ES-I3 (cell line): Measurements from ENCODE around the gene MTMR8.
"Not testable (repeated sequence)": the region's sequence is repeated elsewhere in the genome, so short reads cannot be mapped to it uniquely, and the experiment has no call there.

Experiments used
- H3K36me3 ChIP-seq: 2 replicates; pipeline ENCODE4 v1.6.1; 2013; ENCODE audit warnings: mild to moderate bottlenecking, low read length, control low read depth, moderate library complexity; ENCODE audit not compliant: insufficient read depth
- H3K4me1 ChIP-seq: 2 replicates; pipeline ENCODE4 v1.6.1; 2013; ENCODE audit warnings: mild to moderate bottlenecking, control low read depth, low read length; ENCODE audit not compliant: insufficient read depth
- H3K9ac ChIP-seq: 2 replicates; pipeline ENCODE4 v1.6.1; 2013; ENCODE audit warnings: low read depth, mild to moderate bottlenecking, low read length, moderate library complexity
- H3K9me3 ChIP-seq: 2 replicates; pipeline ENCODE4 v1.6.1; 2013; ENCODE audit warnings: mild to moderate bottlenecking, low read length, moderate library complexity; ENCODE audit not compliant: control insufficient read depth, insufficient read depth

Gene MTMR8

GRCh38 chrX:64394874-64395567, at the start of gene MTMR8:
MTMR8 (minus strand) TSS chrX:64395452; CDS start chrX:64395363, 89 bp downstream.
- H3K4me1 ChIP-seq: no peaks in the 10 kb centered on the region
- H3K9ac ChIP-seq: peak within 1 kb of the TSS; percentile 62
- no peaks in the 10 kb centered on the region for H3K9me3 ChIP-seq
- H3K36me3 ChIP-seq: no peaks in the 10 kb centered on the region

- Histone ChIP-seq H3K9ac (no peak overlapping the region), H3K4me1 (no peaks in the 10 kb centered on the region), H3K36me3 (no peaks in the 10 kb centered on the region), H3K9me3 (no peaks in the 10 kb centered on the region)
Observed at GRCh38 chrX:64439551-64439950, 44.3 kb upstream of the MTMR8 start.

DNA sequence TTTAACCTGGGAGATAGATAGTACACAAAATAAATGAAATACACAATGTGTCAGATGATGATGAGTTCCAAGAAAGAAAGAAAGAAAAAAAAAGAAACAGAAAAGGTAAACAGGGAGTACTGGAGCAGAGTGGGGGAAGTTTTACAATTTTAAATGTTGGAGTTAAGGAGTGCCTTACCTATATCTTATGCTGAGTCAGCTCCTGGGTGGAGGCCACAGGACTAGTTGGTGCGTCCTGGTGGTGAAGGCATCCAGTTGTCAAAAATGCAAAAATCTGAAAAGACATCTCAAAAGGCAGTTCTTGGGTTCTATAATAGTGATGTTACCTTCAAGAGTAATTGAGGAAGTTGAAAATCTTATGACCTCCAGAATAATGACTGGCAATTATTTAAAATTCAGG, 42.4 kb upstream of the MTMR8 start:
- H3K4me1 ChIP-seq: no peaks in the 10 kb centered on the region
- H3K9ac ChIP-seq: no peak overlapping the region
- H3K36me3 ChIP-seq: no peaks in the 10 kb centered on the region
- H3K9me3 ChIP-seq: no peaks in the 10 kb centered on the region

GRCh38 chrX:64437218-64437617, 42.0 kb upstream of the MTMR8 start:
- Histone ChIP-seq H3K9me3 (no peaks in the 10 kb centered on the region), H3K9ac (no peak overlapping the region), H3K36me3 (no peaks in the 10 kb centered on the region), H3K4me1 (no peaks in the 10 kb centered on the region)

DNA sequence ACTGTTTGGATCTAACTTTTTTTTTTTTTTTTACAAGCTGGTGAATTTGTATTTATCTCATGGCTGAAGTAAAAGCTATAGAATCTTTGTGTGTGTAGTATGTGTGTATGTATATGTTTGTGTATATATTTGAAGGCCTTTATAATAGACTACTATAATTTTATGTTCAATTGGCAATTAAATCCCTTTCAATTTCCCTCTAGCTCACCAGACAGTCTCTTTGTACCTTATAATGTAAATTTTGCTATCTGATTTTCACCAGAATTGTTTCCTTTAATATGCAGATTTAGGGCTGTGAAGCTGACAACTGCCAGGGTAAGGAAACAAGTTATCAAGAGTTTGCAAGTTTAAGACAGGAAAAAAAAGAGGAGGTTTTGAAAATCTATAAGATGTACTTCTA, 33.1 kb upstream of the MTMR8 start:
- H3K4me1 ChIP-seq: peaks cover 3% of the 10 kb centered on the region; the same call in 1 of the 2 replicates
- H3K9me3 ChIP-seq: no peaks in the 10 kb centered on the region; the same call in 1 of the 2 replicates
- no peak overlapping the region for H3K9ac ChIP-seq

GRCh38 chrX:64427787-64428186, 32.5 kb upstream of the MTMR8 start:
- no peaks in the 10 kb centered on the region for H3K36me3 ChIP-seq
- no peaks in the 10 kb centered on the region; the same call in 1 of the 2 replicates for H3K9me3 ChIP-seq
- H3K9ac ChIP-seq: no peak overlapping the region
- peaks cover 3% of the 10 kb centered on the region; the same call in 1 of the 2 replicates for H3K4me1 ChIP-seq

More for the DNA sequence above, 33.1 kb upstream of the MTMR8 start:
- H3K36me3 ChIP-seq: no peaks in the 10 kb centered on the region

GRCh38 chrX:64427281-64427680, 32.0 kb upstream of the MTMR8 start:
- Histone ChIP-seq H3K4me1 (peaks cover 3% of the 10 kb centered on the region; the same call in 1 of the 2 replicates), H3K9ac (no peak overlapping the region), H3K9me3 (no peaks in the 10 kb centered on the region; the same call in 1 of the 2 replicates), H3K36me3 (no peaks in the 10 kb centered on the region)

DNA sequence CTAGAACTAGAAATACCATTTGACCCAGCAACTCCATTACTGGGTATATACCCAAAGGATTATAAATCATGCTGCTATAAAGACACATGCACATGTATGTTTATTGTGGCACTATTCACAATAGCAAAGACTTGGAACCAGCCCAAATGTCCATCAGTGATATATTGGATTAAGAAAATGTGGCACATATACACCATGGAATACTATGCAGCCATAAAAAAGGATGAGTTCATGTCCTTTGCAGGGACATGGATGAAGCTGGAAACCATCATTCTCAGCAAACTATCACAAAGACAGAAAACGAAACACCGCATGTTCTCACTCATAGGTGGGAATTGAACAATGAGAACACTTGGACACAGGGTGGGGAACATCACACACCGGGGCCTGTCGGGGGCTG, 14.5 kb upstream of the MTMR8 start:
- not testable (repeated sequence) for H3K9me3 ChIP-seq, H3K36me3 ChIP-seq, H3K4me1 ChIP-seq, H3K9ac ChIP-seq

DNA sequence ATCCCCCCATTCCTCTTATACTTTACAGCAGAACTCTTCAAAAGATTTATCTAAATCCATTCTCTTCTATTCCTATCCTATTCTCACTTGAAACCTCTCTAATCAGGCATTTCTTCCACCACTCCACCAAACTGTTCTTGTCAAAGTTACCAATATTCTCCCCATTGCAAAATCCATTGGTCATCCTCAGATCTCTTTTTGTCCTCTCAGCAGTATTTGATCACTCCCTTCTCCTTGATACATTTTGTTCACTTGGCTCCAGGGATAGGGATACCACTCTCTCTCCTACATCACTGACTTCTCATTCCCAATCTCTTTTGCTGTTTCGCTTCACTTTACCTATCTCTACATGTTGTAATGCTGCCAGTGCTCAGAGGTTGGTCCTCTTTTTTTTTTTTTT, 2.8 kb upstream of the MTMR8 start:
- no peaks in the 10 kb centered on the region for H3K4me1 ChIP-seq
- H3K36me3 ChIP-seq: no peaks in the 10 kb centered on the region
- H3K9ac ChIP-seq: no peak overlapping the region
- H3K9me3 ChIP-seq: no peaks in the 10 kb centered on the region

DNA sequence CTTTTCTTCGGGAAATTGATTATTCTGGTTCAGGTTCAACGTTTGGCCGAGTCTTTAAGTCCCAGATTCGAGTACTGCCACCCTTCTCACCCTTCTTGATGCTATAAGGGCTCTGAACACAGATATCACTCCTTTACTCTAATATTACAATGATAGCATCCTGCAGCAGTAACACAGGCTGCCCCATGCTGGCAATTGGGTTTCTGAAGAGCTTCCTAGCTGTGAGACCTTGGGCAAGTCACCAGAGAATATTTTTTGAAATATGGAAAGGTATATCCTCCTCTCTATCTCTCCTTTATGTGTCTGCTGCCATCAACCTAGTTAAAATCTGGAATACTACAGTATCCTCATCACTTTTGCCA, 297 bp upstream of the MTMR8 start:
- no peaks in the 10 kb centered on the region for H3K9me3 ChIP-seq
- no peaks in the 10 kb centered on the region for H3K36me3 ChIP-seq
- H3K9ac ChIP-seq: peak overlapping the region; percentile 62; the same call in 1 of the 2 replicates
- no peaks in the 10 kb centered on the region for H3K4me1 ChIP-seq

DNA sequence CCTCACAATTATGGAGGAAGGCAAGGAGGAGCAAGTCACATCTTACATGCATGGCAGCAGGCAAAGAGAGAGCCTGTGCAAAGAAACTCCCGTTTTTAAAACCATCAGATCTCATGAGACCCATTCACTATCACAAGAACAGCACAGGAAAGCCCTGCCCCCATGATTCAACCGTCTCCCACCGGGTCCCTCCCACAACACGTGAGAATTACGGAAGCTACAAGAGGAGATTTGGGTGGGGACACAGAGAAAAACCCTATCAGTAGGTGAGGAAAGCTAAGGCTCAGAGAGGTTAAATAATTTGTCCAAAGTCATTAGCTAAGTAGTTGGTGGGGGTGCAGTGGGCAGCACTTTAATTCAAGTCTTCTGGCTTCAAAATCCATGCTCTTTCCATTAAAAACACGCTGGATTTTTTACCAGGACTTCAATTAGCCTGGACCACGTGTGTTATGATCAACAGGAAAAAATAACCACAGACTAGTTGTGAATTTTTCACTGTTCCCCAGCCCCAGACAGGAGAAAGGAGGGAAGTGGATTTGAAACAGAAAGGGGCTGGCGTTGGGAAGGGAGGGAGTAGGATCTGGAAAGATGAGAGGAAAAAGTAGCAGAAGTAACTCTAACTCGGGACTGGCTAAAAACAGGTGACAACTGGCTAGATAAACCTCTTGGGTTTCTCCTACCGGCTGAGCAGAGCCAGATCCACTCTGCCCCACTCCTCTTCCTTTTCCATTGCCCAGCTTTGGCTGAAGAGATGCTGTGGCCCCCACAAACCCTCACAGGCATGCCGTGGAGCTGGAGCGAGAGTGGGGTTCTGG, 986 bp downstream of the MTMR8 start:
- H3K36me3 ChIP-seq: no peaks in the 10 kb centered on the region
- H3K9me3 ChIP-seq: no peaks in the 10 kb centered on the region
- H3K9ac ChIP-seq: peak overlapping the region; percentile 62
- no peaks in the 10 kb centered on the region for H3K4me1 ChIP-seq

- Histone ChIP-seq H3K36me3 (no peaks in the 10 kb centered on the region), H3K9ac (no peak overlapping the region), H3K9me3 (no peaks in the 10 kb centered on the region), H3K4me1 (no peaks in the 10 kb centered on the region)
Observed at GRCh38 chrX:64389489-64389888, 5.8 kb downstream of the MTMR8 start.

GRCh38 chrX:64380789-64381188, 14.5 kb downstream of the MTMR8 start:
- H3K4me1 ChIP-seq, H3K36me3 ChIP-seq, H3K9me3 ChIP-seq, H3K9ac ChIP-seq: not testable (repeated sequence)

DNA sequence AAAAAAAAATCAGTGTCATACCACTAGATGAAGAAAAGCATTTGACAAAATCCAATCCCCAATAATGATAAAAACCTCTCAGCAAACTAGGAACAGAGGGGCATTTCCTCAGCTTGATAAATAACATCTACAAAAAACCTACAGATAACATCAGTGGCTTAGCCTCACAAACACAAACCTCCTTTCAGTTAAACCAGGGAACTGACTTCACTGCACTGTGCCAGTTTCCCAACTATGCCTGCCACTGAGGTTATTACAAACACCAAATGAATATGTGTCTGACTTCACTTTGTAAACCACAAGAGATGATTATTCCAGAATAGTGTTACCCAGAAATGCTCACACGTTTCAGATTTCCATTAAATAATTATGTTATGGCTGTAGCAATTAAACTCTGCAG, 15.3 kb downstream of the MTMR8 start:
- Histone ChIP-seq H3K9me3 (peaks cover 11% of the 10 kb centered on the region), H3K36me3 (no peaks in the 10 kb centered on the region), H3K9ac (no peak overlapping the region), H3K4me1 (no peaks in the 10 kb centered on the region)

DNA sequence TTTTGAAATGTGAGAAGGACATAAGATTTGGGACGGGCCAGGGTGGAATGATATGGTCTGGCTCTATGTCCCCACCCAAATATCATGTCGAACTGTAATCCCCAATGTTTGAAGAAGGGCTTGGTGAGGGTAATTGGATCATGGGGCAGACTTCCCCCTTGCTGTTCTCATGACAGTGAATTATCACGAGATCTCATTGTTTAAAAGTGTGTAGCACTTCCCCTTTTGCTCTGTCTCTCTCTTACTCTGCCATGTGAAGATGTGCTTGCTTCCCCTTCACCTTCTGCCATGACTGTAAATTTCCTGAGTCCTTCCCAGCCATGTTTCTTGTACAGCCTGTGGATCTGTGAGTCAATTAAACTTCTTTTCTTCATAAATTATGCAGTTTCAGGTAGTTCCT, 17.5 kb downstream of the MTMR8 start:
- Histone ChIP-seq H3K9me3 (peaks cover 4% of the 10 kb centered on the region), H3K36me3 (no peaks in the 10 kb centered on the region), H3K9ac (no peak overlapping the region), H3K4me1 (no peaks in the 10 kb centered on the region)
